ENCODE results near the gene ANKRD63.

ANKRD63 gene

DNA sequence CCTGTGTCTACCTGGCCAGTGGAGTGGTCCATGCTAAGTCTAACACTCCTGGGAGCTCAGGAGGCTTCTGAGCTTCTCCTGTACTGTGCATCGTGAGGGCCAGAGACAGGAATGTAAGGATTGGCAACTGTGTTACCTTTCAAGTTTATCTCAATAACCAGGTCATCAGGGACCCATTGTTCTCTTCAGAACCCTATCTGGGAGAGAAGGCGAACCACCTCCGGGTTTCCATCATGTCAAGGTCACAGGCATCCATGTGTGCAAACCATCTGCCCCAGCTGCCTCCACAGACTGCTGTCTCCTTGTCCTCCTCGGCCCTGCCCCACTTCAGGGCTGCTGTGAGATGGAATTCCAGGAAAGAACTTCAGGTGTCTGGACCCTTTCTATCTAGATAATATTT, 5.9 kb downstream of the ANKRD63 start:
- no peak for DNase-seq

DNA sequence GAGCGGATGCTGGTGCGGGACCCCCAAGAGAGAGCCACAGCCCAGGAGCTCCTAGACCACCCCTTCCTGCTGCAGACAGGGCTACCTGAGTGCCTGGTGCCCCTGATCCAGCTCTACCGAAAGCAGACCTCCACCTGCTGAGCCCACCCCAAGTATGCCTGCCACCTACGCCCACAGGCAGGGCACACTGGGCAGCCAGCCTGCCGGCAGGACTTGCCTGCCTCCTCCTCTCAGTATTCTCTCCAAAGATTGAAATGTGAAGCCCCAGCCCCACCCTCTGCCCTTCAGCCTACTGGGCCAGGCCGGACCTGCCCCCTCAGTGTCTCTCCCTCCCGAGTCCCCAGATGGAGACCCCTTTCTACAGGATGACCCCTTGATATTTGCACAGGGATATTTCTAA, 6.9 kb downstream of the ANKRD63 start:
- no peak for DNase-seq

DNA sequence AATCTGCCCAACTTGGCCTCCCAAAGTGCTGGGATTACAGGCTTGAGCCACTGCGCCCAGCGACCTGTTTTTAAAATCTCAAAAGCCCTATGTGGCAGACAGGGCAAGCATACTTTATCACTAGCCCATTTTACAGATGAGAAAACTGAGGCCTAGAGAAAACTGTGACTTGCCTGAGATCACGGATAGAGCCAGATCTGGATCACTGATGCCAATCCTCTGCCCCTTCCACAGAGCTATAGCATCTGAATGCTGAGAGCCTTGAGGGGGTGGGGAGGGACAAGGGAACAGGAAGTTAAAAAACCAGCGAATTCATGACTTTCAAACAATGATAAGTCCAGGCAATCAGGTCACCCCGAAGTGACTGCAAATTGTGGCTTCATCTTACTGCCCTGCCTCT, 7.3 kb downstream of the ANKRD63 start:
- DNase-seq: no peak

DNA sequence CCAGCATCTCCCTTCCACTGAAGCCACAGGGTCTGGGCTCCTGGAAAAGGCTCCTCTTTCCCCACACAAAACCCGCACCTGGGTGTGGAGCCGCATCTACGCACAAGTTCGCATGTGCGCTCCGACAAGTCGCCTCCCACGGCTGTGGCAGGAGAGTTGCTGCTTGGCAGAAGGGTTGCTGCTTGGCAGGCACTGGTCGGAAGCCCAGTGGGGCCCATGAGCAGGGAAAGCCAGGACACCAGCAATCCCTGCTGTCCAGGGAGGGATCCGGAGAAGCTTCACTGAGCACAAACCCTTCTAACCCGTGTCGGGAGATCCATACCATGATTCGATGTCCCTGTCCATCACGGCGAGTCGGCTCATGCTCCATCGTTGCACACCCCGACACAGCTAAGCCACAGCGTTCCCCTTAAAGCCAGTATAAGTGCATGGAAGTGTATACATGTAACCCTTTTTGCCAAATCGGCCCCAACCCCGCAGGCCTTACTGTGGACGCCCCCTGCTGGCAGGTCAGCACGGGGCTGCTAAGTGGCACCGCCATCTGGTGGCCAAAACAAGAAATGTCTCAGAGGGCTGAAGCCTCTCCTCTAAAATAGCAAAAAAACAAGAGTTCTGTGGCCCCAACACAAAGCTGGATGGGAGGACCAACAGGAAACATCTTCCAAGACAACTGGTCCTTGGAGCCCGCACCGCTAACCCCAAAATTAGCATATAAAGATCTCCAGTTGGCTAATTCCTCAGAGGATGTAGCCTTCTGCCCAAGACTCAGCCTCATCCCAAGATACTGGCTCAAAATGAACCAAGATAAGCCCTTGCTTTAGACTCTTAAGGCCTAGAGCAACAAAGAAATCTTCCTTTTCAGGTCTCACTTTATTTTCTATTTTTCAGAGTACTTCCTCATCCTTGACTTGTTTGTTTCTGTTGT, 8.3 kb downstream of the ANKRD63 start:
- DNase-seq: peak; percentile 51

DNA sequence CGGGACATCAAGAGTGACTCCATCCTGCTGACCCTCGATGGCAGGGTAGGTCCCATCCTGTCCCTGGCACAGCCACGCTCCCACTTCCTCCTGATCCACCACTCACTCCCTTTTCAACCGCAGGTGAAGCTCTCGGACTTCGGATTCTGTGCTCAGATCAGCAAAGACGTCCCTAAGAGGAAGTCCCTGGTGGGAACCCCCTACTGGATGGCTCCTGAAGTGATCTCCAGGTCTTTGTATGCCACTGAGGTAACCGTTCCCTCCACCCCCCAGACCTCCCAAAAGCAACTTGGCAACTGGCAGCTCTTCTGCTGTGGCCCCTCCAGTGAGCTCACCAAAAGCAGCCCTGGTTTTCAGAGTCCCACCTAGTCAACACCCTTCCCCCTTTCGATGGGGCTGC, 9.4 kb downstream of the ANKRD63 start:
- DNase-seq: no peak

DNA sequence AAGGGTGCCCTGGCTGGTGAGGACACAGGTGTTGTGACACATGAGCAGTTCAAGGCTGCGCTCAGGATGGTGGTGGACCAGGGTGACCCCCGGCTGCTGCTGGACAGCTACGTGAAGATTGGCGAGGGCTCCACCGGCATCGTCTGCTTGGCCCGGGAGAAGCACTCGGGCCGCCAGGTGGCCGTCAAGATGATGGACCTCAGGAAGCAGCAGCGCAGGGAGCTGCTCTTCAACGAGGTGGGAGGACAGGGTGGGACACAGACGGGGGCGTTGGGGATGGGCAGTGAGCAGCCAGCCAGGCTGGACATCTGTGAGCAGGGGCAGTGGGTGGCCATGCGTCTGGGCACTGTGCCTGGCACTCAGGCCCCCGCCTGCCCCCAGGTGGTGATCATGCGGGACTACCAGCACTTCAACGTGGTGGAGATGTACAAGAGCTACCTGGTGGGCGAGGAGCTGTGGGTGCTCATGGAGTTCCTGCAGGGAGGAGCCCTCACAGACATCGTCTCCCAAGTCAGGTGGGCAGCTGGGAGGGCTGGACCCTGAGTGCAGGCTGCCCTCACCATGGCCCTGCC, 10.3 kb downstream of the ANKRD63 start:
- no peak for DNase-seq

DNA sequence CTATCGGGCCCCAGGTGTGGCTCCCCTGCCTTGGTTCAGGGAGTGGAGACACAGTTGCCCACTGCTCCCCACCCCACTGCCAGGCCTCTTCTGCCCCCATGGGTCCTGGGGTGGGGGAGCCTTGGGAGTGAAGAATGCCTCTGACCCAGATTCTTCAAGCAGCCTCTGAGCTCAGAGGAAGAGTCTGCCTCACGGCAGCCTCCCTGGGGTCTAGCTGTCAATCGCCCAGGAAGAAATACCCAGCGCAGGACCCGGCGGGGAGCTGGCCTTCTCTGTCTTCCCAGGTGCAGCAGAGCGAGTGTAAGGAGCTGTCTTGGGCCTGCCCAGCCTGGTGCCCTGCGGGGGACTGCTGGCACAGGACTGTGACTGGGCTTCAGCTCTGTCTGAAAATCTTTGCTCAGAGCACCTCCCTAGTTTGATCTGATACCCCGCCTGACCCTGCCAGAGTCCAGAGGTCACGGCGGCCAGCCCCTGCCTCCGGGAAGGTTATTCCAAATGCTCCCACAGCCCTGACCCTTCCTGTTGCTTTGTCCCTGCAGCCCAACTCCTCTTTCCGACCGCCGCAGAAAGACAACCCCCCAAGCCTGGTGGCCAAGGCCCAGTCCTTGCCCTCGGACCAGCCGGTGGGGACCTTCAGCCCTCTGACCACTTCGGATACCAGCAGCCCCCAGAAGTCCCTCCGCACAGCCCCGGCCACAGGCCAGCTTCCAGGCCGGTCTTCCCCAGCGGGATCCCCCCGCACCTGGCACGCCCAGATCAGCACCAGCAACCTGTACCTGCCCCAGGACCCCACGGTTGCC, 11.0 kb downstream of the ANKRD63 start:
- no peak for DNase-seq

DNA sequence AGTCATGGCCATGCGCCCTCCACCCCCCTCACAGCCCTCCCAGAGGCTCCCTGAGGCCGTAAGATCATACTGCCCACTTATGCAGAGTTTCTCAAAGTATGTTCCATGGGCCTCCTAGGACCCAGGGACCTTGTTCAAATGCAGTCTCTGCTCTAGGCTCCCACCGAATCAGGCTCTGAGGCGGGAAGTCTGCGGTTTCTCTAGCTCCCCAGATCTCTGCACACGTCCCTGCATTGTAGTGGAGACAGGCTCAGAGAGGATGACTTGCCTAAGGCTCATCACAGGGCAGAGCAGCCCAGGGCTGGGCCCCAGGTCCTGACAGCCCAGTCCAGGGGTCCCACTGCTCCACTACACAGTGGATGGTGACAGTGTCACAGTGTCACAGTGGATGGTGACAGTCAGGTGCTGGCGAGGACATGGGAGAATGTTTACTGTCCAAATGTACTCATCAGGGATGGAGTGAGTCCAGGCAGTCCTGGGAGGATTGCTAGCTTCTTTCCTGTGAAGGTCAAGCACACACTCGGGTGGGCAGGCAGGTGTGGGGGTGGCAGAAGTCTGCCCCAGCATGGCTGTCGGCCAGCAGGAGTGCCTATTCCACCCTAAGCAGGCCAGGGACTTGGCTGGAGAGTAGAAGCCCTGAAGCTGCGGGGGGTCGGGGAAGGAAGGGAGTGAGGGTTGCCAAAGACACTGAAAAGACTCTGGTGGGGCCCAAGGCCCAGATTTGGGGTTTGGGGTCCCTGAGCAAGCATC, 12.4 kb downstream of the ANKRD63 start:
- no peak for DNase-seq

DNA sequence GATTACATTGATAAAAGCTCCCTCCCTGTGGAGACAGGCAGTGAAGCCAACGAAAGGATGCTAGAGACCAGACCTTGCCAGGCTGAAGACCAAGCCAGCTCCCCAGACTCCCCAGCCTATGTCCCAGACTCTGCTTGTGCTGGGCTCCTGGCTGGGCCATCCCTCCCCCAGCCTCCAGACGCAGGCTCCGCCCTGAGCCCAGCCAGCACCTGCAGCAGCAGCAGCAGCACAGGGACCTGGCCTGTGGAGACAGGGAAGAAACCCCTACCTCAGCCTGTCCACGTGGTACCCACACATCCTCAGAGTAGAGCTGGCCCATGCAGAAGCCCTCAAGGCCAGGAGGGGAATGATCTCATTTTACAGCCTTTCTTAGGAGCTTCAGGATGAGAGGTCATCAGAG, 13.3 kb downstream of the ANKRD63 start:
- no peak for DNase-seq

DNA sequence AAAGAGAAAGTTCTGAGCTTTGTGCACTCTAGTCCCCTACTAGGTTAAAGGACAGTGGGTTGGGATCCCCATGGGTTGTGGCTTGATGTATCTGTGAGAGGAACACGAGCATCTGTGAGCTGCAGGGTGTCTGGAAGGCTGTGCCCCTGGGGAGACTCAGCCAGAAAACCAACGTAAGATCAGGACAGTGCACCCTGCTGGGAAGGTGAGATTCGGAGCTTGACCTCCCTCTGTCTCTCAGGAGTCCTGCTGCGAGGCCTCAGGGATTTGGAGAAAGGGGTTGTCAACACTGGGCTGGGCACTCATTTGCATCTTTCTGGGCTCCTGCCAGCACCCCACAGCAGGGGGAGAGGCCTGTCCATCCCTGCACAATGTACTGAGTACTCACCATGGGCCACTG, 15.2 kb downstream of the ANKRD63 start:
- no peak for DNase-seq

DNA sequence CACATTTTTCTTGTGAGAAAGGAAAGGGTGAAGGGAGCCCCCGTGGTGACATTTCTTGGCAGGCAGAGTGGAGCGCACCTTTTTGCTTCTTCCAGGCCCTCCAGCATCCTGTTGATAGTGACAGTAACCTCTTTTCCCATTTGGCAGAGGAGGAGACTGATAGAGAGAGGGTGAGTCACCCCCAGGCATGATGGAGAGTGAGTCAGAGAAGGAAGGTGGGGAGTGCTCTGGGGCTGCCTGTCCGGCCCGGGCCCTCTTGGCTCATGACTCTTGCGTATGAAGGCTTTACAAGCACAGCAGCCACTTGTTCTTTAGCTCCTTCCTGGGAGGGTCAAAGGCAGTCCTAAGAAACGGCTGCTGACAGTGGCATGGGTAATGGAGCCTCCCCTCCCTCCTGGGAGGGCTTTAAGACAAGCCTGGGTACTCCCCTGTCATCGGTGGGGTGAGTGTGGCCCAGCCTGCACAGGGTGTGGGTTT, 16.0 kb downstream of the ANKRD63 start:
- no peak for DNase-seq

DNA sequence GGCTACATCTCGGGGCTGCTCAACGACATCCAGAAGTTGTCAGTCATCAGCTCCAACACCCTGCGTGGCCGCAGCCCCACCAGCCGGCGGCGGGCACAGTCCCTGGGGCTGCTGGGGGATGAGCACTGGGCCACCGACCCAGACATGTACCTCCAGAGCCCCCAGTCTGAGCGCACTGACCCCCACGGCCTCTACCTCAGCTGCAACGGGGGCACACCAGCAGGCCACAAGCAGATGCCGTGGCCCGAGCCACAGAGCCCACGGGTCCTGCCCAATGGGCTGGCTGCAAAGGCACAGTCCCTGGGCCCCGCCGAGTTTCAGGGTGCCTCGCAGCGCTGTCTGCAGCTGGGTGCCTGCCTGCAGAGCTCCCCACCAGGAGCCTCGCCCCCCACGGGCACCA, 17.0 kb downstream of the ANKRD63 start:
- no peak for DNase-seq

DNA sequence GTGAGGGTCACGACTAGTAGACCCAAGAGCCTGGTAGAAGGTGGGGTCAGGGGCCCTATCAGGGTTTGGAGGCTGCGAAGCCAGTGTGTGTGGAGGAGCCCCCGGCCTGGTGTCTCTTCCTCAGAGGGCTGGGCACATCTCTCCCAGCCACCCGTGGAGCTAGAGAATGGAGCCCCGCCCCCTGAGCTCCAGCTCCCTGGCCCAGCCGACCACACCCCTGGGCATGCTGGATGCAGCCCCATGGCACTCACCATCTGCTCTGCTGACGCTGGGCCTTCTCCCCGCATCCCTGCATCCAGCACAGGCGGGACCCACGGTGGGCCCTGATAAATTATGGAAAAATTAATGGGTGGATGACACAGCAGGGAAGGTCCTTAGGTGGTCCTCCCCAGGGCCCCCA, 17.5 kb downstream of the ANKRD63 start:
- DNase-seq: no peak

DNA sequence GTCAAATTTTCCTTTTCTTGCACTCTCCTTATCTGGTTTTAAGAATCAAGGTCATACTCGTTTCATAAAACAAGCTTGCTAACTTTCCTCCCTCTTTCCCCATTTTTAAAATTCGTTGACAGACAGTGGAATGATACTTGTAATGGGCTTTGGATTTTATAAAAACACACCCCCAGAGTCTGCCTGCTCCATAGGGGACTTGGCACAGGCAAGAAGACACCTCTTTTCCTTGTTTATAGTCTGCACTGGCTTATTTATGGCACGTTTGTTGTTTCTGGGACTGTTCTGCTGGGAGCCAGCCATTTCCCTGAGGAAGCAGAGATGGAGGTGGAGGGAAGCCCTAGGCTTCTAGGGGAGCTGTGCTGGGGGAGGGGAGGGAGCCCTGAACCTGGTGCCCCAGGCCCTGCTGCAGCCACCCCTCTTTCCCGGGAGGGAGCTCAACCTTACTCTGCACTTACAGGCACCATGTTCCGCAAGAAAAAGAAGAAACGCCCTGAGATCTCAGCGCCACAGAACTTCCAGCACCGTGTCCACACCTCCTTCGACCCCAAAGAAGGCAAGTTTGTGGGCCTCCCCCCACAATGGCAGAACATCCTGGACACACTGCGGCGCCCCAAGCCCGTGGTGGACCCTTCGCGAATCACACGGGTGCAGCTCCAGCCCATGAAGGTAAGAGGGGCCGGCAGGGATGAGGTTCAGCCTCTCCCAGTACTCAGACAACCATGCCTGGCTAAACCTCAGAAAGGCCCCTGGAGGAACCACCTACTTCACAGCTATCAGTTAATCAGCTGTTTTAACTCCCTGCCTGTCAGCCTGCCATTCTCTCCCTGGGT, 18.3 kb downstream of the ANKRD63 start:
- no peak for DNase-seq

DNA sequence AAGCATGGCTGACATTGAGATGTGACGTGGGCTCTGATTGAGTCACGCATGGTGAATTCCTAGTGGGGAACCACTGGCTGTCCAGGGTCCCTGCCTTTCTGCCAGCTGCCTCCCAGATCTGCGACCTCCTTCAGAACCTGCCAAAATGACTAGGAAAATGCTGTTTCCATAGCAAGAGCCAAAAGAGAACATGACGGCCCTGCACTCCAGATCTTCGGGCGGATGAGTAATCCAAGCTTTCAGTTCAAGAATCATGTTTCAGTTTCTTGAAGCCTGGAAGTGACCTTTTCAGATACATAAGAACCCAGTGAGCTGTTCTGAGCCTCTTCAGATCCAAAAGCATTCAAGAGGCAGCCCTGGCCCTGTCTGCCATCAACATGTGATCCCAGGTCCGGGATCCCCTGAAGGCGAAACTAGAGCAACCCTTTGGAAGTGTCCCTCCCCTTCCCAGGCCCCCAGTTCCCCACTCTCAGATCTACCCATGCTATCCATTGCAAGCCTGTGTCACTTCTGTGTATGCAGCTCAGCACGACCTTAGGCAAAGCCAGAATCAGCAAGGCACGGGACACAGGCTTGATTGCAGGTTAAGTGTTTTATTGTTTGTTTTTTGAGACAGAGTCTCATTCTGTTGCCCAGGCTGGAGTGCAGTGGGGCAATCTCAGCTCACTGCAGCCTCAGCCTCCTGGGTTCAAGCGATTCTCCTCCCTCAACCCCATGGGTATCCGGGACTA, 19.7 kb downstream of the ANKRD63 start:
- DNase-seq: no peak

DNA sequence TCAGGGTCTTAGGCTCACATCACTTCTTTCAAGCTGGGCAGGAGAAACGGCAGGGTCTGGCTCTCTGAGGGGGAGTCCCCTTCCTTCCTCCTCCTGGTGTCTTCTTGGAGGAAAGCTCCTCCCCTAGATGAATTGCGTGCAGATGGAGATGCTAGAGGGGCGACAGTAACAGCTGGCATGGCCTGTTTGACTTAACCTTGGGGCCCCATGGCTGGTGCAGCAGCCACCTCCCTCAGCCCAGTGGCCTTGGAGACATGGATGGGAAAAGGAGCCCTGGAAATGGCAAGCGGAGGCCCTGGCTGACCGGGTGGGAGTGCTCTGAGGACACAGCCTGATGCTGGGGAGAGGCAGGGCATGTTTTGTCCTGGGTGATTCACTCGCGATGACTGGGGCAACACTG, 23.8 kb downstream of the ANKRD63 start:
- no peak for DNase-seq

DNA sequence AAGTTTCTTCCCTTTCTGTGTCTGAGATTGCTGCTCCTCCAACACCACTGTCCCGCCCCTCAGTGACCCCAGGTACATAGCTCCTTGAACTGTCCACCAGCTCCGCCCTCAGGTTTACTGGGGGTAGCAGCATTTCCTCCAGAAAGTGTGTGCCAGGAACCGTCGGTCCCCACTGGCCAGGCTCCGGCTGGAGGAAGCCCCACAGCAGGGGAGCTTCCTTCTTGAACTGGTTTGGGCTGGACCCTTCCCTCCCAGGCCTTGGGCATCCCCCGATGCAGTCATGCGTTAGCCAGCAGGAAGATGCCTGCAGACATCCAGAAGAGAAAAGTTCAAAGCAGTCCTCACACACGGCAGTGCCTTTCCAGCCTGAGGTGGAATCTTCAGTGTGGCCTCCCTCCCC, 24.3 kb downstream of the ANKRD63 start:
- no peak for DNase-seq

DNA sequence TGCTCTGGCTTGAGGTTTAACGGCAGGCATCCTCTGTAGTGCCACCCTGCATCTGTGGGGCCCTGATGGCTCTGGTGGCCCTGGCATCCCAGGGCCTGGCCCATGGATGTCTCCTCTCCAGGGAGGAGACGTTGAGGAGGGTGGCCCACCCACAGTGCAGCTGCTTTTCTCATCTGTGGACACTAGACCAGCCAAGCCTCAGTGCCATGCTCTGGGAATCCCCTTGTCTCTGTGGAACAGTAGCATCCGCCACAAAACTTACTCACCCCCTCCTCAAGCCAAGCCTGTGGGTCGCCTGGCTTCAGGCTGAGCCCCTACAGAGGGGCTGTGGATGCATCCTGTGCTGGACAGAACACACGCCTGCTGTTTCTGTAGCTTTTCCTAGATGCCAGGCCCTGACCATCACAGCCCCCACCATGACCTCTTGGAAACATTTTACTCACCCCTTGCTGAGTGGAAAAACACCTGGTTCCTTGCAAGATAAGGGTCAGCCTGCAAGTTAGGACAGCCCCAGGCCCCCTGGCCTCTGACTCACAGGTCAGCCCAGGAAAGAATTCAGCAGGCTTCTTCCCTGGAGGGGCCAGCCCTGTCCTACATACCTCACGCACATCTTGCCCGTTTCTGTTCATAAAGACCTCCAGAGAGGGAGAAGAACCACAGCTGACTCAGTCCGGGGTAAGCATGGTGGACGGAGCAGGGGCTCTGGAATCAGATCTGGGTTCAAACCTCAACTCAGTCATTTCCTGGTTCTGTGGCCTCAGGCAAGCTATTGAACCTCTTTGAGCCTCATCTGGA, 25.0 kb downstream of the ANKRD63 start:
- DNase-seq: no peak

DNA sequence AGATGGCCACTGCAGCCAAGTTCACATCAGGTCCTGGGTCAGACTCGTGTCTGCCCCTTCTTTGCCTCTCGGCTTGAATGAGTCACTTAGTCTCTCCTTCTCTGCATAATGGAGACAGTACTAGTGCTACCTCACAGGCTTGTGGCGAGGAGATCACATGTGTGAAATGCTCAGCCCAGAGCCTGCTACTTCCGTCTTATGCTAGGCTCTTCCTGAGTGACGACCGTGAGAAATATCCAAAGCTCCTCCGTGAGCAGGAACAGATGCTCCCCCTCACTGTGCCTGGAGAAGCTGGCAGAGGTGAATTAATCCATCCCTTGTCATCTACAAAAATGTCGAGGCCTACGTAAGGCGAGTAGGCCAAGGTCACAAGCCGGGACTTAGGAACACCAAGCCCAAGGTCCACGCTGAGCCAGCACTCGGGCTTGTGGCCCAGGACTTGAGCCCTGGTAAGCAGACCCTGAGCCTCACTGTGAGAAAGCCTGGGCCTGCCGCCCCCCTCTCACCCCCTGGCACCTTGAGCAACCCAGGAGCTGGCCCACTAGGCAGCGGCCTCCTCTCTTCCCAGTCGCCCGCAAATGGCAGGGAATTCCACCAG, 26.1 kb downstream of the ANKRD63 start:
- no peak for DNase-seq

DNA sequence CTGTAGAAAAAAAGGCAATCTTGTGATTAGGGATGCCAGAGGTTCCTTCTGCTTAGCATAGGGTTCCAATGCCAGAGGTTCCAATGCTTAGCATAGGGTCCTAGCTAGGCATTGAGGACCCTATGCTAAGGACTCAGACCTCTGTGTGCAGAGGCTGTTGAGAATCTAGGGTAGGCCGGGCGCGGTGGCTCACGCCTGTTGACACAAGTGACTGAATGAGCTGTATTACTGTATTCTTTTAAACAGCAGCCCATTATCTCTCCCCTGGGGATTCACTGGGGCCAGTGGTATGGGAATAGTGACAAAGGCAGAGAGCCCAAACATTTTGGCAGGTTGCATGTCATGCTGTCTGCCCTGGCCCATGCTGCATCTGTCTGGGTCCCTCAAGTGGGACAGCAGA, 27.8 kb downstream of the ANKRD63 start:
- DNase-seq: no peak
